Fibroblast of skin of back (primary cell): Measurements from ENCODE around the gene CDH16.
A peak's percentile ranks its signal among the peaks of the same experiment; 100 is the strongest.
"Not testable (repeated sequence)": the region's sequence is repeated elsewhere in the genome, so short reads cannot be mapped to it uniquely, and the experiment has no call there.

ENCODE experiments used
- DNase-seq: peaks from one replicate; pipeline ENCODE4 v3.0.0-alpha.2; 2013

Gene CDH16

DNA sequence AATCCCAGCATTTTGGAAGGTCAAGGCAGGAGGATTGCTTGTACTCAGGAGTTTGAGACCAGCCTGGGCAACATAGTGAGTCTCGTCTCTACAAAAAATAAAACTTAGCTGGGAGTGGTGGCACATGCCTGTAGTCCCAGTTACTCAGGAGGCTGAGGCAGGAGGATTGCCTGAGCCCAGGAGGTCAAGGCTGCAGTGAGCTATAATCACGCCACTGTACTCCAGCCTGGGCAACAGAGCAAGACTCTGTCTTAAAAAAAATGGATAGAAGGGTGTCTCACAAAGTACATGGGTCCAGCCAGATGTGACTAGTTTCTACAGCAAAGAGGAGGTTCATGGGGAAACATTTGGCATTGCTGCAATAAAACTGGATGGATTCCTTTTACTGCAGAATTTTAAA, 47.3 kb downstream of the CDH16 start:
- not testable (repeated sequence) for DNase-seq

GRCh38 chr16:66869424-66869823, 49.3 kb downstream of the CDH16 start:
- no peak for DNase-seq

DNA sequence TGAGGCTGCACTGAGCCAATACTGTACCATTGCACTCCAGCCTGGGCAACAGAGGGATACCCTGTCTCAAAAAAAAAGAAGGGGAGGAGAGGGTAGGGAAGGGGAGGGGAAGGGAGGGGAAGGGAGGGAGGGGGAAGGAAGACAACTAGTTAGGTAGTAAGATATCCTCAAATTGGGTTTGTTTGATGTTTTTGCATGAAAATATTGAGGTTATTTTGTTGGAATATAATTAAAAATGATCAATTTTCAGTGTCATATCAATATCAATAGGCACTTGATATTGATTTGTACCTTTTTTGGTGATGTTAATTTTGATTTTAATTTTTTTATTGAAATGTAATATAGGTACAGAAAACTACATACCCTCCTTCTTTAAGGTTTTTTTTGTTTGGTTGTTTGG, 55.0 kb downstream of the CDH16 start:
- no peak for DNase-seq

DNA sequence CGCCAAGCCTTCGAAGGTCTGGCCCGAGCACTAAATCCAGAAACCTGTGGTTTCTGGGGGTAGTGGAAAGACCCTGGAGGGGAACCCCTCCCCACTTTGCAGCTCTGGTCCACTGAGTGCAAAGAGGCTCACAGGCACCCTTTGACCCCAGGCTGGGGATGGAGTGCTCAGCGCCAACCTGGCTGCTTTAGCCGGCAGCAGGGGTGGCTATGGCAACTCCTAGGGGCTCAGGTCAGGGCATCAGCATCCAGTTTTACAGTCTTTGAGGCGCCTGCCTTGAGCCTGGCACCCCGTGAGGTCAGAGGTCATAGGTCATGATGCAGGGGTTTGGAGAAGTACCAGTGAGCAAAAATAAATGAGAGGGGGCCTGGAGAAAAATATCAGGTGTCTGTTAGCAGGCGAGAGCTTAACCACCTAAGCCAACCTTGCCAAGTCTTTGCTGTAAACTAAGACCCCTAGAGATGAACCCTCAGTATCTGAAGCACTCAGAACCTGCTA, 56.6 kb downstream of the CDH16 start:
- no peak for DNase-seq

DNA sequence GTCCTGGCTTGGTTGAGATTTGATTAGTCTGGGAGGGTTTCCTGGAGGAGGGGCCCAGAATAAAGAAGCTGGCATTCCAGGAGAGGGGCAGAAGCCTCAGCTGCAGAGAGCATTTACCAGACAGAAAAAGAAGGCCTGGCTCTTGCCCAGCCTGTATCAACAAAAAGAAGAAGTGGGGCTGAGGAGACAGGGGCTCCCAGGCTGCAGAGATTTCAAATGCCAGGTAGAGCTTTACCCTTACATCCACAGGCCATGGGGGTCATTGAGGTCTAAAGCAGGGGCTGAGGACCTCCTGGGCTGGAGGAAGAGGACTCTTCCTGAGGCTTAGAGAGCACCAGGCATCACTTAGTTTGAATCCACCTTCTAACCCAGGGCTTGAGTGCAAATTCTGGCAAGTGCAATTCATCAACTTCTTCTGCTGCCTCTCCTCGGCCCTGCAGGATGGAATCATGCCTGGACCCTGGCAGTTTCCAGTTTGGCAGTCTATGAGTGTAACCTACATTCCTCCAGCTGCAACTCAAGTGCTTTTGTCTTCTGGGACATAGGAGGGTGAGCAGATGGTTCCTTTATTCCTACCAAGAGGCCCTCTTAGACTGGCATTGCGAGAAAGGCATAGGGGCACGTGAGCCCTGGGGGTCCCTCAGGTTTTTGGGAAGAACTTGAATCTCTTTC, 59.2 kb downstream of the CDH16 start:
- no peak for DNase-seq

- DNase-seq, result peak; percentile 54
These were observed 59.8 kb downstream of the CDH16 start for GRCh38 chr16:66858740-66859396.
